SU-DHL-6 (cell line): ENCODE data around the gene INTS3.

Experiments
- CTCF ChIP-seq: fragments of 200-600 bp; sonication (generic); IDR thresholded peaks from one replicate; pipeline ENCODE4 v1.5.1; 2017; ENCODE audit warnings: antibody characterized with exemption, mild to moderate bottlenecking, low read length, moderate library complexity; ENCODE audit not compliant: insufficient read depth, poor library complexity, severe bottlenecking
- EZH2phosphoT487 ChIP-seq: fragments of 200-600 bp; sonication (generic), shearing (Covaris generic); conservative IDR thresholded peaks from 2 replicates; pipeline ENCODE4 v1.6.1; 2018; ENCODE audit warnings: mild to moderate bottlenecking, antibody characterized with exemption, low read length, moderate library complexity, mixed read lengths

- TF ChIP-seq CTCF (no peak), EZH2phosphoT487 (no peak)
These were observed 18.3 kb downstream of the INTS3 start for GRCh38 chr1:153746174-153746573.
